BJ (cell line): ENCODE measurements around the gene C1QTNF6. TPM values are rescaled to one million over a fixed set of nuclear protein-coding genes. Genes with fewer than 3 reads are reported as not detected.
"Not testable (repeated sequence)": the region's sequence is repeated elsewhere in the genome, so short reads cannot be mapped to it uniquely, and the experiment has no call there.

Experiments
- CTCF ChIA-PET: fragments of 350-600 bp; formaldehyde crosslinking; extraction: SDS; loops from one replicate; lab custom pipeline; 2021; ENCODE audit warnings: antibody characterized with exemption, inconsistent platforms; lab: Yijun Ruan, JAX
- POLR2A ChIA-PET: fragments of 300-600 bp; sonication (Branson Sonifier 250); formaldehyde crosslinking; extraction: SDS; loops from one replicate; lab custom pipeline; 2021; ENCODE audit warnings: antibody characterized with exemption; lab: Charles Lee
- DNase-seq: peaks from one replicate; pipeline ENCODE4 v3.0.0-alpha.2; 2011; ENCODE audit warnings: low read depth
- H3K27me3 ChIP-seq: 2 replicates; pipeline ENCODE4 v1.6.0; 2011; ENCODE audit warnings: low read length; ENCODE audit not compliant: control insufficient read depth, insufficient read depth
- H3K36me3 ChIP-seq: 2 replicates; pipeline ENCODE4 v1.5.1; 2011; ENCODE audit warnings: low read length; ENCODE audit not compliant: control insufficient read depth, insufficient read depth
- H3K4me3 ChIP-seq: 2 replicates; pipeline ENCODE4 v1.5.1; 2011; ENCODE audit warnings: low read depth, mild to moderate bottlenecking, control low read depth, low read length
- CTCF ChIP-seq: IDR thresholded peaks from 2 replicates; pipeline ENCODE4 v1.5.1; 2011; ENCODE audit warnings: low read depth, mild to moderate bottlenecking, control low read depth, inconsistent platforms, low read length, moderate library complexity; ENCODE audit not compliant: insufficient read depth
- polyA plus RNA-seq: library from polyadenylated mRNA; depleted of rRNA; stranded (reverse); fragments of >200 nt; gene quantifications from 2 replicates; pipeline ENCODE4 v1.2.3, GENCODE V29; 2011

Gene C1QTNF6
- polyA plus RNA-seq, 1 experiment, result 19.3 TPM

GRCh38 chr22:37202001-37202555 lies 14.0 kb upstream of the C1QTNF6 start:
- POLR2A ChIA-PET, result no interaction called here
- CTCF ChIA-PET, result no interaction called here

GRCh38 chr22:37201443-37201820 lies 13.4 kb upstream of the C1QTNF6 start:
- CTCF ChIA-PET, result interaction anchor here (6.1 kb wide), 1 partner anchor 37 kb away, joined by 161 read pairs; no protein-coding TSS in a partner anchor
- H3K27me3 ChIP-seq, POLR2A ChIA-PET, H3K36me3 ChIP-seq, DNase-seq, H3K4me3 ChIP-seq: not testable (repeated sequence)

More at GRCh38 chr22:37202001-37202555, 14.0 kb upstream of the C1QTNF6 start:
- Histone ChIP-seq H3K27me3 (no peaks in the 10 kb centered on the region), H3K4me3 (no peak overlapping the region), H3K36me3 (no peaks in the 10 kb centered on the region)
- DNase-seq, result no peak
- TF ChIP-seq CTCF, result no peak

- POLR2A ChIA-PET, result no interaction called here
These were observed 11.7 kb upstream of the C1QTNF6 start for GRCh38 chr22:37199760-37200108.

GRCh38 chr22:37199103-37199759 lies 11.2 kb upstream of the C1QTNF6 start:
- CTCF ChIA-PET, result interaction anchor here (0.6 to 6.1 kb wide), 48 partner anchors 9 to 421 kb away, joined by 3 to 161 read pairs (median 5); partner anchors contain the start of genes C1QTNF6, IL2RB, KCTD17 and RAC2
- TF ChIP-seq CTCF, result peak; percentile 97
- POLR2A ChIA-PET, result no interaction called here
- peak overlapping the region; percentile 66 for H3K4me3 ChIP-seq
- H3K27me3 ChIP-seq, result no peaks in the 10 kb centered on the region
- DNase-seq, result peak; percentile 84
- H3K36me3 ChIP-seq, result no peaks in the 10 kb centered on the region

More at GRCh38 chr22:37199760-37200108, 11.7 kb upstream of the C1QTNF6 start:
- no peaks in the 10 kb centered on the region for H3K36me3 ChIP-seq
- no peak overlapping the region for H3K4me3 ChIP-seq
- no peaks in the 10 kb centered on the region for H3K27me3 ChIP-seq
- no peak for DNase-seq
- CTCF ChIA-PET, result interaction anchor here (0.9 to 6.1 kb wide), 45 partner anchors 10 to 421 kb away, joined by 3 to 161 read pairs (median 5); partner anchors contain the start of genes C1QTNF6, IL2RB, KCTD17 and RAC2
- TF ChIP-seq CTCF, result no peak

GRCh38 chr22:37198258-37199102 lies 10.4 kb upstream of the C1QTNF6 start:
- peak; percentile 78 for TF ChIP-seq CTCF
- no peak for DNase-seq
- peak overlapping the region; percentile 66 for H3K4me3 ChIP-seq
- POLR2A ChIA-PET, result no interaction called here
- CTCF ChIA-PET, result interaction anchor here (0.6 to 6.1 kb wide), 54 partner anchors 11 to 598 kb away, joined by 3 to 161 read pairs (median 5); partner anchors contain the start of genes C1QTNF6, IL2RB, KCTD17 and RAC2
- H3K36me3 ChIP-seq, result no peaks in the 10 kb centered on the region
- H3K27me3 ChIP-seq, result no peaks in the 10 kb centered on the region
